ENCODE data around the gene DAD1.
"Not testable (repeated sequence)": the region's sequence is repeated elsewhere in the genome, so short reads cannot be mapped to it uniquely, and the experiment has no call there.

Gene DAD1

GRCh38 chr14:22566266-22566665 lies 22.8 kb downstream of the DAD1 start:
- not testable (repeated sequence) for DNase-seq

- no peak for DNase-seq
Measured at GRCh38 chr14:22565391-22565945, 23.6 kb downstream of the DAD1 start.

GRCh38 chr14:22564463-22564862 lies 24.6 kb downstream of the DAD1 start:
- no peak for DNase-seq

- DNase-seq = no peak
Measured at GRCh38 chr14:22563987-22564386, 25.0 kb downstream of the DAD1 start.

GRCh38 chr14:22561661-22562579 lies 27.1 kb downstream of the DAD1 start:
- DNase-seq = no peak

- DNase-seq = no peak
Measured at GRCh38 chr14:22561366-22561660, 27.7 kb downstream of the DAD1 start.

- DNase-seq = no peak
Measured at GRCh38 chr14:22560662-22561365, 28.2 kb downstream of the DAD1 start.

GRCh38 chr14:22559041-22559440 lies 30.0 kb downstream of the DAD1 start:
- DNase-seq = no peak

GRCh38 chr14:22558221-22558913 lies 30.7 kb downstream of the DAD1 start:
- DNase-seq = no peak

- no peak for DNase-seq
Measured at GRCh38 chr14:22557846-22558220, 31.2 kb downstream of the DAD1 start.

- DNase-seq = peak; percentile 26
Measured at GRCh38 chr14:22556990-22557623, 31.9 kb downstream of the DAD1 start.

GRCh38 chr14:22556021-22556989 lies 32.7 kb downstream of the DAD1 start:
- no peak for DNase-seq

- no peak for DNase-seq
Measured at GRCh38 chr14:22555384-22556011, 33.5 kb downstream of the DAD1 start.

- no peak for DNase-seq
Measured at GRCh38 chr14:22554498-22555383, 34.3 kb downstream of the DAD1 start.

GRCh38 chr14:22553861-22554497 lies 35.0 kb downstream of the DAD1 start:
- not testable (repeated sequence) for DNase-seq

- no peak for DNase-seq
Measured at GRCh38 chr14:22553445-22553844, 35.6 kb downstream of the DAD1 start.

- DNase-seq = no peak
Measured at GRCh38 chr14:22552827-22553076, 36.3 kb downstream of the DAD1 start.

- DNase-seq = no peak
Measured at GRCh38 chr14:22552001-22552826, 36.8 kb downstream of the DAD1 start.

- DNase-seq = no peak
Measured at GRCh38 chr14:22551605-22551997, 37.4 kb downstream of the DAD1 start.
